NCI-H187 treated with DMSO at 0.1 percent for 48 hours (cell line): ENCODE results near the gene AKAP17A.

Experiments
- DNase-seq: peaks from one replicate; lab custom pipeline; 2025; lab: John Stamatoyannopoulos, UW

The AKAP17A gene

GRCh38 chrX:1582686-1583437 is 8.5 kb upstream of the AKAP17A start:
- DNase-seq = no peak

GRCh38 chrX:1584237-1585011 is 7.0 kb upstream of the AKAP17A start:
- no peak for DNase-seq

- no peak for DNase-seq
Measured at GRCh38 chrX:1587161-1587560, 4.2 kb upstream of the AKAP17A start.

- DNase-seq = no peak
Measured at GRCh38 chrX:1589356-1590130, 1.9 kb upstream of the AKAP17A start.

- no peak for DNase-seq
Measured at GRCh38 chrX:1591863-1592469, 562 bp downstream of the AKAP17A start.

- DNase-seq = no peak
Measured at GRCh38 chrX:1592470-1593142, 1.2 kb downstream of the AKAP17A start.

- no peak for DNase-seq
Measured at GRCh38 chrX:1593286-1594271, 2.2 kb downstream of the AKAP17A start.

- no peak for DNase-seq
Measured at GRCh38 chrX:1595711-1596060, 4.3 kb downstream of the AKAP17A start.

- DNase-seq = no peak
Measured at GRCh38 chrX:1596676-1597344, 5.4 kb downstream of the AKAP17A start.

GRCh38 chrX:1597345-1598020 is 6.1 kb downstream of the AKAP17A start:
- no peak for DNase-seq

GRCh38 chrX:1598021-1598875 is 6.8 kb downstream of the AKAP17A start:
- DNase-seq = no peak

- DNase-seq = no peak
Measured at GRCh38 chrX:1598876-1599790, 7.7 kb downstream of the AKAP17A start.

GRCh38 chrX:1599791-1600405 is 8.5 kb downstream of the AKAP17A start:
- no peak for DNase-seq

- no peak for DNase-seq
Measured at GRCh38 chrX:1600406-1601050, 9.1 kb downstream of the AKAP17A start.

GRCh38 chrX:1601051-1601767 is 9.8 kb downstream of the AKAP17A start:
- no peak for DNase-seq

- no peak for DNase-seq
Measured at GRCh38 chrX:1601768-1602085, 10.3 kb downstream of the AKAP17A start.
